Measurements from ENCODE around the gene PLXNB3.

GRCh38 chrX:153763989-153764755, at the start of gene PLXNB3:
- TF ChIP-seq CTCF (conservative IDR thresholded peaks at IDR 0.05 in 1 of 2, IDR thresholded peaks at IDR 0.05 in 1 of 2; ENCODE audit: low read depth in 1 of 2, low read length in 2 of 2): peak; percentile 65 to 68
- no peak for TF ChIP-seq EZH2 (IDR thresholded peaks at IDR 0.05; ENCODE audit: low read length, missing control alignments)

Data from fibroblast of lung (primary cell).